Hematopoietic multipotent progenitor cell treated with erythropoietin and hydrocortisone succinate and interleukin-3 and kit ligand, for 15 days (in vitro differentiated cells): Measurements from ENCODE around the gene SLC6A15.

Source experiments
- DNase-seq: peaks from one replicate; pipeline ENCODE4 v3.0.0-alpha.2; 2015; ENCODE audit warnings: low spot score

SLC6A15 gene

GRCh38 chr12:84912198-84913128 lies at the start of gene SLC6A15:
TSS of gene SLC6A15 (minus strand) at chr12:84912799. CDS start at chr12:84892120, 20,679 bp downstream.
- no peak for DNase-seq

DNA sequence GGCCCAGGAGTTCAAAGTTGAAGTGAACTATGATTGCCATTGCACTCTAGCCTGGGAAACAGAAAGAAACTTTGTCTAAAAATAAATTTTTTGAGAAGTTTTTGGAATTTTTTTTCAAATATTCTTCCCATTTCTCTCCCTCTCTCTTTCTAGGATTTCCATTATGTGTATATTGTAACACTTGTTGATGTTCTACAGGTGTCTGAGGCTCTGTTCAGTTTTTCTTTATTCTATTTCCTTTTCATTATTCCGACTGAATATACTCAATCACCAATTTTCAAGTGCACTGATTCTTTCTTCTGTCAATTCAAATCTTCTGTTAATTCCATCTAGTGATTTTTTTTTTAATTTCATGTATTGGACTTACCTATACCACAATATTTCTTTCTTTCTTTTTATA lies 48.3 kb upstream of the SLC6A15 start:
- DNase-seq: no peak

DNA sequence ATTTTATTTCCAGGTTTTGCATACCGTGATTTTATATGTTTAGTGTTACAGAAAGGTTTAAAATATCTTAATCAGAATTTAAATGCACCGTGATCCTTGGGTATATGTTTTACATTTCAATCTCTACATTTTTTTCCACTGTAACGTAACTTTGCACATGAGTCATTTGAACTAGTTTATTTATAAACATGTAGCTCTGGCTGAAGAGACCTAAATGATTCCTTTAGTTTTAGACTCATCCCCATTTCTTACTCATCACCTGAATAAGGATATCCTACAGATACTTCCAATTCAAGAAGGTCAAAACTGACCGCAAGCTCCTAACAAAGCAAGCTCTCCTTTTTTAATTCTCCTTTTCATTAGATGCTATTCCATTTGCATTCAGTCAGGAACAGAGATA lies 42.7 kb upstream of the SLC6A15 start:
- DNase-seq: no peak

DNA sequence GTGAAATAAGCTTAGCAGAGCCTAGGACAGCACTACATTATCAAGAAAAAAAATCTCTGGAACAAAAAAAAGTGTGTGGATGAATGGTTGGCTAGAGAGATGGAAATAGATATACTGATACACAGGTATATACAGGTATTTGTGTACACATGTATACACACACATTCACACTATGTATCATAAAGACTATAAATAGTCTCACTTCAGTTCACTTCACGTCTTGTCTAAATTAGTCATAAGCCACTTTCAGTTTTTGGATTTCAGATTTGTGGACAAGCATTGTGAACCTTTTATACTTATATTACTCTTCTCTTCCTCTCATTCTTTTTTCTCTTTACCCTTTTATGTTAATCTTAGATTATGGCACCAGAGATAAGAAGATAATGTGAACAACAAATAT lies 41.8 kb upstream of the SLC6A15 start:
- no peak for DNase-seq

DNA sequence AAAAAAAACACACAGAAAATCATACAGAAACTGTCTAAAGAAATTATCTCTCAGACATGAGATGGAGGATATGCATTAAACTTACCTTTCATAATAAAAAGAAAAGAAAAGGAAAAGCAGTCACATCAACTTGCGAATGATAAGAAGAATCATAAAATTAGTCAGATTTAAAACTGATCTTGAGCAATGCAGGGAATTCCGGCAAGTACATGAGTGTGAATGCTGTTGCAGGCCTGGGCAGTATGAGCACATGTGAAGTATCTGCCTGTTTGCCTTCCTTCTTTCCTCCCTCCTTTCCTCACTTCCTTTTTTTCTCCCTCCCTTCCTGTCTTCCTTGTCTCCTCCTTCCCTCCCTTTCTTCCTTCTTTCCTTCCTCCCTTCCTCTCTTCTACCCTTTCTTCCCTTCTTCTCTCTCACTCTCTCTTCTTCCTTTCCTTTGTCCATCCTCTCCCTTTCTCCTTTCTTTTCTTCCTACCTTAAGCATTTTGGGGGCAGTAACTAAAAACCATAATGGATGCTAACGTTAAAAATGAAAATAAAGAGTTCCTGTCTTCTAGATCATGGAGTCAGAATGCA lies 38.5 kb upstream of the SLC6A15 start:
- DNase-seq: no peak

GRCh38 chr12:84946753-84947152 lies 34.2 kb upstream of the SLC6A15 start:
- DNase-seq: no peak

DNA sequence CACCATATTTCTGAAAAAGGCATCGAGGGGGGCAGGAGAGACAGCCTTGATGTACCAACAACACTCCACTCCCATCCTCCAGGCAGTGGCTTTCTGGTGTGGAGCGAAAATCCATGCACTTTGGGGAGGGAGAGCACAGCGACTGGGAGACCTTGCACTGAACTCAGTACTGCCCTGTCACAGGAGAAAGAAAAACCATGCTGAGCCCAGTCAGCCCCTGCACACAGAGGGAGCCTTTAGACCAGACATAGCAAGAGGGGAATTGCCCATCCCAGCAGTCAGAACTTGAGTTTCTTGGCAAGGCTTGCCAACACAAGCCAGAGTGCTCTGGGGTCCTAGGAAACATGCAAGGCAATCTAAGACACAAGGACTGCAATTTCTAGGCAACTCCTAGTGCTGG lies 24.8 kb upstream of the SLC6A15 start:
- DNase-seq: no peak

GRCh38 chr12:84929501-84929900 lies 16.9 kb upstream of the SLC6A15 start:
- DNase-seq: no peak

GRCh38 chr12:84924981-84925380 lies 12.4 kb upstream of the SLC6A15 start:
- no peak for DNase-seq

DNA sequence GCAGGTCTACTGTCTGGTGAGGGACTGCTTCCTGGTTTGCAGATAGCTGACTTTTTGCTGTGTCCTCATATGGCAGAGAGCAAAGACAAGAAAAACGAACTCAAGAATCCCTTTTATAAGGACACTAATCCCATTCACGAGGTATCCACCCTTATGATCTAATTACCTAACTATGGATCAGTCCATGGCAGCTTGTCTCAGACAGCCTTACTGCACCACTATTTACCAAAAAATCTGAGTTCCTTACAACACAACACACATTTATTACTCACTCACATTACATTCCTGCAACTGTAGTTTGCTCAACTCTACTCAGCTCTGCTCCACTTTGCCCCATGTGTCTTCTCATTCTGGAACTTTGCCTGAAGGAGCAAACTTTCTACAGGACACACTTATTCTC lies 10.1 kb upstream of the SLC6A15 start:
- no peak for DNase-seq

DNA sequence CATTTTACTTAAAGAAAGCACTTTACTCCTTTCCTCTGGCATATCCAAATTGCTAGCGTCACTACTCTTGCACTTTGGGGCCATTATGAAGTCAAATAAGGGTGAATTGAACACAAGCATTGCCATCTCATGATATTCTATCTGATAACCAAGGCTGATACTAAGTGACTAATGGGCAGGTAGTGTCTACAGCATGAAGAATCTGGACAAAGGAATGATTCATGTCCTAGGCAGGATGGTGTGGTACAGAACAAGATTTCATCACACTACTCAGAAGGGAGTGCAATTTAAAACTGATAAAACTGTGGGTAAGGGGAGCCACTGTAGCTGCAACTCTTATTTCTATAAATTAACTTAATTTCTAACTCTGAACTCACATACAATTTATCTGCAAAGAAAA lies 7.7 kb upstream of the SLC6A15 start:
- DNase-seq: no peak

DNA sequence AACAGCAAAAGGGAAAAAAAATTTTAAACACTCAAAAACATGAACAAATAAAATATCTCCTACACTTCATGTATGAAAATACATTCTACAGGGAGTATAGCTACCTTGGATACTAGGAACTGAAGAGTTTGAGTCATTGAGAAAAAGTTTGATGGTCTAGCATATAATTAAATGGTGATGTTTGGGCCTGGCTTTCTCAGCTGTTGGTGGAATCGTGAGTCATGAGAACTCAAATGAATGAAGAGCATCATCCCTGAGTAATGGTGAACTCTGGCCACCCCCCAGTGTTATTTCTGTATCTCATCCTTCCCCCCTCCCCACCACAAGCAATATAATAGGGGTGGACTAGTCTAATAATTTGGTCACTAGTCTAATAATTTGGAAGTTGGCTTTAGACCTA lies 6.7 kb upstream of the SLC6A15 start:
- DNase-seq: no peak

GRCh38 chr12:84913129-84913515 lies 523 bp upstream of the SLC6A15 start:
- DNase-seq: no peak

DNA sequence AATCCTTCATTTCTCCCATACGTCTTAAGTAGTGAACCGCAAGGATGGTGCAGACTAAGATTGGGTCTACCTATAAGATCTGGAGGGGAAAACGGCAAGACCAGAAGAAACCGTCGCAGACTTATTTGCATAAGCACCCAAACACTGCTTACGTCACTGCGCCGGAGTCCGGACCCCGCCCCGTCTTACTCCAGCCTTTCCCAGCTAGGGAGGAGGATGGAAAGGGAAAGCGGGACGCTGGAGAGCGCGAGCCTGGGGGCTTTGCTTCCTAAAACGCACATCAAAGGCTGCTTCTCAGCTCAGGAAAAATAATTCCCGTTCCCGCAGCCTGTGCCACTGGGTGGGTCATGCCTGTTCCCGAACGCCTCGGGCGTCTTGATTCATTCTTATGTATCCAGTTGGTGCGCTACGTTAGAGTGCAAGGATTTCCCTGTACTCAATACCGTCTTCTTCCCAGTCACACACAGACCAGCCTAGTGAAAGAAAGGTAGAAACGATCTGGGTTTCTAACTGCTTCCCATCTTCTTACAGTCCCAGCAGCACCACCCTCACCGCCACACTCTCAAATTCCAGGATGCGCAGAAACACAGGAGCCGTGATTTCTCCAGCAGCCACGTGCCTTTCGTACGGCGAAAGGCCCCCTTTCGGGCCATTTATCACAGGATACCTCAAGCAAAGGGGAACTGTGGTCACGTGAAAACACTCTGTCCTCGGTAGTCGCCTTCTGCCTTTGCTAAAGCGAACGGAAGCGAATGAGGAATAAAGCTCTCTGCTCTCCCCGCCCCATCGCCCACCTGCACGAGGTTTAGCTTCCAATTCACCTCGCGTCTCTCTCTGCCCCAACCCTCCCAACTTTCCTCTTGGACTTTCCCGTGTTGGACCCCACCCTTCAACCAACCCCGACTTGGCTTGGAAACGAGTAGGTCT lies 1.1 kb downstream of the SLC6A15 start:
- no peak for DNase-seq

DNA sequence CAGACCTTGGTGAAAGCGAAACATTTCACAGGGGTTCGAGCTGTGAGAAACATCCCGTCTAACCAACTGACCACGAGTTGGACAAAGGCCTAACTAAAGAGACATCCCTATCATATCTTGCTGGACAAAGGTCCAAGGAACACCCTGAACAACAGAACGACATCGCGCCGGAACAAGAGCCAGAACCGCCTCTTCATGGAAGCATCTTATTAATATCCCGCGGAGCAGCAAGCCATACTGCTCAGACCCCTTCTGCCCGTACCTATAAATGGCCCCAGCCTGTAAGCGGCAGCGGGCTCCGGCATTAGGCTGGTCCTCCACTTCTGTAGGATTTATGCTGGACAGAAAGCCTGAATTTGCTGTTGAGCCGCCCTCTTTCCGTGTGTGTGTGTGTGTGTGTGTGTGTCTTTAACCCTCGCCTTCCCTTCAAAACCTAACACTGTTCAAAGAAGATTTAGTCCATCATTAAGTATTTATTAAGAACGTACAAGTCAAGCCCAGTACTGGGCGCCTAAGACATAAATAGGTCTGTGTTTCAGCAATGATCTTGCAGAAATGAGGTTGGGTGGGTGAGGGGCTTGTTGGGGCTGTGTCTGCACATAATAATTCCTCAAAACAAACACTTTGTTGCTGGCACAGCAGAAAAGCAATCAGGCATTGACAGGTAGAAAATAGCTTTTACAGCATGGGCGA lies 1.9 kb downstream of the SLC6A15 start:
- DNase-seq: no peak

GRCh38 chr12:84904051-84904450 lies 8.5 kb downstream of the SLC6A15 start:
- no peak for DNase-seq

DNA sequence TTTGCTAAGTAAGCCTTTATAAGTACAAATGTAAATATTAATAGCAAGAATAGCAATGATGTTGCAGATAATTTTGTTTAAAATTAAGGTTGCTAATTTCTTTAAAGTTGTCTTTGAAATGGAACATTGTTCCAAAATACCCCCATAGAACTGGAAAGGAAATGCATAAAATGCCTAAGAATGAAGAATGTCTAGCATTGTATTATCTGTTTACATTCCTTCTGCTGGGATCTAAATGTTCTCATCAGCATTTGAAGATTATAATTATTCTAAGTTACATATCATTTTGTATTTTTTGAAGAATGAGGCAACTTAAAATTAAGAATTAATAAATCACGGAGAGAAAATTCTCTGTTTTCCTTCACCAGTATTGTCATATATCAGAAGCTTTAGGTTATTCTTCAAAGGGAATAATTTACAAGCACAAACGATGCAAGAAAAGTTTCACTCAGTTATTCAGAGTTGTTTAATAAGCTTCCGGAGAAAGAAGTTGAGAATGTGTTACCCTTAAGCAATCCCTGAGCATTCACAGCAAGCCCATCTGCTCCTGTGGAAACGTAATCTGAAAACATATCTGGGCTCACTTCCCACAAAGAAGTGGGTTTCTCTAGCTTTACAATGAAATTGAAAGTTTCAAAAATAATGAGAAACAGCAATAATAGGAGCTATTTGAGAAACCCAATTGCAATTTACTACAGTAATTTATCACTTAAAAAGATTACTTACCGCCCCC lies 21.3 kb downstream of the SLC6A15 start:
- no peak for DNase-seq

GRCh38 chr12:84889818-84890217 lies 22.8 kb downstream of the SLC6A15 start:
- no peak for DNase-seq

- DNase-seq: no peak
Measured at GRCh38 chr12:84888861-84889260, 23.7 kb downstream of the SLC6A15 start.

DNA sequence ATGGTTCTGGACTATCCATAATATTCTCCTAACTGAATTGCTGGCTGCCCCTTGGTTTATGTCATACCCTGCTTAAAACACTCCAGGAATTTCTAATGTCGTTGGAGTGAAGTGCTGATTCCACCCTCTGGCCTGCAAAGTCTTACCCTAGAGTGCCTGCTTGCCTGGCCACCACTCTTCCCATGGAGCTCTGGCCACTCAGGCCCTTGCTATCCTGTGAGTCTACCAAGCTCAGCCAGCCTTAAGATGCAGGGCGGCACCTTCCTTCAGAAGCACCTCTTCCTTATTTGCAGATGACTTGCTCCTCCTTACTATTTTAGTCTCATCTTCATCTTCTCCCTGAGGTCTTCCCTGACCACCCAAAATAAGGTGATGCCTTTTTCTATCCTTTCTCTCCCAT lies 35.3 kb downstream of the SLC6A15 start:
- no peak for DNase-seq

GRCh38 chr12:84875241-84875640 lies 37.4 kb downstream of the SLC6A15 start:
- no peak for DNase-seq
